Endothelial cell of umbilical vein (primary cell): ENCODE data around the gene SIRT5.
A peak's percentile ranks its signal among the peaks of the same experiment; 100 is the strongest.

ENCODE experiments used
- CTCF ChIP-seq, 2 donors: IDR thresholded peaks; 1 replicate in 1 of 2; 2 replicates in 1 of 2; pipeline ENCODE4 v1.5.1; 2011; ENCODE audit warnings: low read length in 2 of 2, mild to moderate bottlenecking in 2 of 2, moderate library complexity in 2 of 2, control low read depth in 1 of 2, inconsistent platforms in 1 of 2, low read depth in 1 of 2; ENCODE audit not compliant: insufficient read depth in 1 of 2; ENCODE audit errors: extremely low read depth in 1 of 2
- EZH2 ChIP-seq: IDR thresholded peaks from 2 replicates; pipeline ENCODE4 v1.6.1; 2012; ENCODE audit warnings: borderline replicate concordance, low read depth, mild to moderate bottlenecking, moderate library complexity, low read length, inconsistent platforms; ENCODE audit not compliant: severe bottlenecking
- JUN ChIP-seq: IDR thresholded peaks from 2 replicates; pipeline ENCODE4 v1.6.1; 2011; ENCODE audit warnings: borderline replicate concordance, low read depth; ENCODE audit not compliant: insufficient read length, insufficient read depth
- MYC ChIP-seq: IDR thresholded peaks from one replicate; pipeline ENCODE4 v1.6.1; 2011; ENCODE audit warnings: mild to moderate bottlenecking, low read depth, low read length

GRCh38 chr6:13624871-13625288, 50.5 kb downstream of the SIRT5 start:
- peak; percentile 54 to 63 for TF ChIP-seq CTCF (IDR thresholded peaks at IDR 0.05; ENCODE audit: extremely low read depth in 1 of 2, insufficient read depth in 1 of 2, low read depth in 1 of 2, low read length in 2 of 2)
- no peak for TF ChIP-seq MYC
- no peak for TF ChIP-seq JUN
- TF ChIP-seq EZH2: no peak
